CD4-positive, alpha-beta memory T cell (primary cell): ENCODE results near the gene ECI1. TPM values are rescaled to one million over a fixed set of nuclear protein-coding genes. Genes with fewer than 3 reads are reported as not detected.

ENCODE experiments used
- CTCF ChIA-PET: fragments of 350-600 bp; sonication (Branson Sonifier 250); formaldehyde crosslinking; loops from one replicate; lab custom pipeline; 2021; ENCODE audit warnings: inconsistent platforms; ENCODE audit not compliant: partially characterized antibody; lab: Charles Lee
- POLR2A ChIA-PET: fragments of 350-600 bp; sonication (Branson Sonifier 250); formaldehyde crosslinking; loops from one replicate; lab custom pipeline; 2021; ENCODE audit not compliant: partially characterized antibody; lab: Charles Lee
- DNase-seq, 5 donors: peaks; one replicate each; pipeline versions ENCODE4 v3.0.0 to v3.0.0-alpha.2; 2020 to 2022; ENCODE audit warnings: mixed read lengths in 1 of 5
- H3K27ac ChIP-seq: one replicate; pipeline ENCODE4 v1.7.0; 2013; ENCODE audit warnings: low read depth, low read length
- H3K27me3 ChIP-seq: 2 replicates; pipeline ENCODE4 v1.7.0; 2013; ENCODE audit warnings: mild to moderate bottlenecking, low read length, moderate library complexity; ENCODE audit not compliant: insufficient read depth
- H3K36me3 ChIP-seq: 2 replicates; pipeline ENCODE4 v1.7.0; 2013; ENCODE audit warnings: mild to moderate bottlenecking, low read length, moderate library complexity; ENCODE audit not compliant: insufficient read depth
- H3K4me1 ChIP-seq: 2 replicates; pipeline ENCODE4 v1.7.0; 2013; ENCODE audit warnings: mild to moderate bottlenecking, low read length, moderate library complexity; ENCODE audit not compliant: insufficient read depth
- H3K4me3 ChIP-seq, 2 donors: one replicate each; pipeline ENCODE4 v1.7.0; 2013; ENCODE audit warnings: low read length in 2 of 2, mild to moderate bottlenecking in 1 of 2
- H3K9me3 ChIP-seq, 2 donors: one replicate each; pipeline ENCODE4 v1.7.0; 2013; ENCODE audit warnings: low read length in 2 of 2, control low read depth in 1 of 2; ENCODE audit not compliant: control insufficient read depth in 1 of 2
- H3K27ac Mint-ChIP-seq, 7 donors: one replicate each; pipeline ENCODE4 v1.8.0; 2020 to 2021; ENCODE audit warnings: mixed read lengths in 7 of 7, mild to moderate bottlenecking in 6 of 7, inconsistent platforms in 3 of 7, moderate library complexity in 3 of 7
- H3K27me3 Mint-ChIP-seq, 2 donors: one replicate each; pipeline ENCODE4 v1.8.0; 2020 to 2021; ENCODE audit warnings: mixed read lengths in 2 of 2
- H3K36me3 Mint-ChIP-seq, 2 donors: one replicate each; pipeline ENCODE4 v1.8.0; 2020 to 2021; ENCODE audit warnings: mixed read lengths in 2 of 2, inconsistent platforms in 1 of 2, mild to moderate bottlenecking in 1 of 2
- H3K4me1 Mint-ChIP-seq, 4 donors: one replicate each; pipeline ENCODE4 v1.8.0; 2020 to 2021; ENCODE audit warnings: mixed read lengths in 4 of 4, mild to moderate bottlenecking in 1 of 4
- H3K4me3 Mint-ChIP-seq, 8 donors: one replicate each; pipeline ENCODE4 v1.8.0; 2020 to 2021; ENCODE audit warnings: mixed read lengths in 8 of 8, mild to moderate bottlenecking in 7 of 8, moderate library complexity in 6 of 8, inconsistent platforms in 3 of 8
- H3K9me3 Mint-ChIP-seq, 8 donors: one replicate each; pipeline ENCODE4 v1.8.0; 2020 to 2021; ENCODE audit warnings: mixed read lengths in 8 of 8, mild to moderate bottlenecking in 5 of 8, inconsistent platforms in 3 of 8, moderate library complexity in 1 of 8
- intact Hi-C: fragments of 100-400 bp; cut with micrococcal nuclease; formaldehyde crosslinking; loops from one replicate; pipeline ENCODE4 v1.15.1; 2023
- polyA plus RNA-seq, 2 donors: library from polyadenylated mRNA; unstranded; fragments of 300-500 nt; fragmentation: Illumina TruSeq; gene quantifications; one replicate each; pipeline ENCODE4 v1.2.3, GENCODE V29; 2021
- total RNA-seq, 2 experiments: library from RNA; stranded (reverse); gene quantifications; one replicate each; pipeline ENCODE4 v1.2.3, GENCODE V29; 2021

The ECI1 gene
- total and polyA plus RNA-seq, 4 experiments from 2014 or later: 33.0 to 51.1 (median 41.0) TPM

GRCh38 chr16:2278956-2279800, 27.8 kb upstream of the ECI1 start:
- ChIA-PET CTCF (interaction anchor here (0.7 to 1.7 kb wide), 3 partner anchors 9 to 275 kb away, joined by 3 to 4 read pairs (median 3); no protein-coding TSS in a partner anchor), POLR2A (interaction anchor here (0.6 kb wide), 1 partner anchor 11 kb away, joined by 3 read pairs; no protein-coding TSS in a partner anchor)
- DNase-seq: no peak
- Histone ChIP-seq H3K9me3 (no peaks in the 10 kb centered on the region), H3K27ac (no peak overlapping the region), H3K4me3 (no peak overlapping the region), H3K4me1 (no peaks in the 10 kb centered on the region), H3K36me3 (no peaks in the 10 kb centered on the region), H3K27me3 (no peaks in the 10 kb centered on the region)
- Mint-ChIP-seq H3K4me3 (no peak overlapping the region), H3K27ac (no peak overlapping the region), H3K36me3 (peaks cover 4 to 6% of the 10 kb centered on the region in 2 donors), H3K27me3 (no peaks in the 10 kb centered on the region), H3K4me1 (no peaks in the 10 kb centered on the region), H3K9me3 (no peaks in the 10 kb centered on the region)
- intact Hi-C loops: no loop called here

- ChIA-PET POLR2A (interaction anchor here (0.6 kb wide), 1 partner anchor 10 kb away, joined by 3 read pairs; no protein-coding TSS in a partner anchor), CTCF (interaction anchor here (1.7 kb wide), 1 partner anchor 10 kb away, joined by 4 read pairs; no protein-coding TSS in a partner anchor)
- Histone ChIP-seq H3K36me3 (no peaks in the 10 kb centered on the region), H3K27me3 (no peaks in the 10 kb centered on the region), H3K4me3 (no peak overlapping the region), H3K27ac (no peak overlapping the region), H3K4me1 (no peaks in the 10 kb centered on the region), H3K9me3 (no peaks in the 10 kb centered on the region)
- Mint-ChIP-seq H3K4me3 (no peak overlapping the region), H3K27me3 (no peaks in the 10 kb centered on the region), H3K27ac (no peak overlapping the region), H3K36me3 (peaks cover 0 to 3% of the 10 kb centered on the region in 2 donors), H3K4me1 (no peaks in the 10 kb centered on the region), H3K9me3 (no peaks in the 10 kb centered on the region)
- intact Hi-C loops: no loop called here
- DNase-seq: no peak
Measured at GRCh38 chr16:2278272-2278608, 26.9 kb upstream of the ECI1 start.

GRCh38 chr16:2277466-2278271, 26.3 kb upstream of the ECI1 start:
- Histone ChIP-seq H3K36me3 (no peaks in the 10 kb centered on the region), H3K27me3 (no peaks in the 10 kb centered on the region), H3K9me3 (no peaks in the 10 kb centered on the region), H3K4me1 (no peaks in the 10 kb centered on the region), H3K27ac (no peak overlapping the region), H3K4me3 (no peak overlapping the region)
- Mint-ChIP-seq H3K9me3 (no peaks in the 10 kb centered on the region), H3K4me1 (no peaks in the 10 kb centered on the region), H3K27ac (no peak overlapping the region), H3K4me3 (no peak overlapping the region), H3K36me3 (peaks cover 0 to 3% of the 10 kb centered on the region in 2 donors), H3K27me3 (no peaks in the 10 kb centered on the region)
- CTCF ChIA-PET: no interaction called here
- intact Hi-C loops: no loop called here
- no peak for DNase-seq
- POLR2A ChIA-PET: no interaction called here

GRCh38 chr16:2276368-2277195, 25.2 kb upstream of the ECI1 start:
- no peaks in the 10 kb centered on the region for H3K9me3 ChIP-seq
- POLR2A ChIA-PET: no interaction called here

GRCh38 chr16:2275476-2276367, 24.3 kb upstream of the ECI1 start:
- Histone ChIP-seq H3K4me3 (no peak overlapping the region), H3K27ac (no peak overlapping the region), H3K36me3 (no peaks in the 10 kb centered on the region), H3K9me3 (no peaks in the 10 kb centered on the region), H3K27me3 (no peaks in the 10 kb centered on the region), H3K4me1 (no peaks in the 10 kb centered on the region)
- no peak overlapping the region for H3K4me3 Mint-ChIP-seq
- H3K4me1 Mint-ChIP-seq: no peaks in the 10 kb centered on the region
- no peaks in the 10 kb centered on the region for H3K27me3 Mint-ChIP-seq
- no peak overlapping the region for H3K27ac Mint-ChIP-seq
- no peak for DNase-seq
- H3K36me3 Mint-ChIP-seq: peaks cover 0 to 3% of the 10 kb centered on the region in 2 donors
- ChIA-PET CTCF (no interaction called here), POLR2A (no interaction called here)
- H3K9me3 Mint-ChIP-seq: no peaks in the 10 kb centered on the region
- intact Hi-C loops: no loop called here

More at GRCh38 chr16:2276368-2277195, 25.2 kb upstream of the ECI1 start:
- no peaks in the 10 kb centered on the region for H3K4me1 ChIP-seq
- CTCF ChIA-PET: no interaction called here
- Mint-ChIP-seq H3K9me3 (no peaks in the 10 kb centered on the region), H3K4me1 (no peaks in the 10 kb centered on the region), H3K4me3 (no peak overlapping the region), H3K27ac (no peak overlapping the region), H3K27me3 (no peaks in the 10 kb centered on the region), H3K36me3 (peaks cover 0 to 3% of the 10 kb centered on the region in 2 donors)
- no peaks in the 10 kb centered on the region for H3K36me3 ChIP-seq
- no peaks in the 10 kb centered on the region for H3K27me3 ChIP-seq
- H3K27ac ChIP-seq: no peak overlapping the region
- DNase-seq: no peak
- intact Hi-C loops: no loop called here
- no peak overlapping the region for H3K4me3 ChIP-seq

- Histone ChIP-seq H3K9me3 (no peaks in the 10 kb centered on the region), H3K4me3 (no peak overlapping the region), H3K27ac (no peak overlapping the region), H3K36me3 (no peaks in the 10 kb centered on the region), H3K27me3 (no peaks in the 10 kb centered on the region), H3K4me1 (peaks cover 12% of the 10 kb centered on the region)
- H3K27me3 Mint-ChIP-seq: no peaks in the 10 kb centered on the region
- no peak overlapping the region for H3K4me3 Mint-ChIP-seq
- intact Hi-C loops: no loop called here
- H3K36me3 Mint-ChIP-seq: peaks cover 0 to 2% of the 10 kb centered on the region in 2 donors
- ChIA-PET CTCF (no interaction called here), POLR2A (no interaction called here)
- H3K27ac Mint-ChIP-seq: no peak overlapping the region
- DNase-seq: no peak
- peaks cover 6 to 11% (median 8%) of the 10 kb centered on the region in 4 donors for H3K4me1 Mint-ChIP-seq
- H3K9me3 Mint-ChIP-seq: no peaks in the 10 kb centered on the region
Measured at GRCh38 chr16:2273931-2274330, 22.5 kb upstream of the ECI1 start.
